HepG2 (cell line): Measurements from ENCODE around the gene RBBP8NL. TPM values are rescaled to one million over a fixed set of nuclear protein-coding genes. Genes with fewer than 3 reads are reported as not detected.

Experiments
- CCAR2 ChIP-seq: fragments of 200-400 bp; formaldehyde crosslinking; optimal IDR thresholded peaks from 2 replicates; pipeline ENCODE3; 2018; ENCODE audit warnings: low read depth, mild to moderate bottlenecking, low read length, moderate library complexity
- HHEX ChIP-seq: IDR thresholded peaks from 2 replicates; pipeline ENCODE4 v1.6.1; 2016; ENCODE audit warnings: control low read depth
- KDM2A ChIP-seq: sonication (generic); formaldehyde crosslinking; IDR thresholded peaks from 2 replicates; pipeline ENCODE4 v1.4.0; 2020; ENCODE audit warnings: low read depth, missing genetic modification reagents, borderline replicate concordance
- MAX ChIP-seq: IDR thresholded peaks from 2 replicates; pipeline ENCODE4 v1.6.1; 2012; ENCODE audit warnings: inconsistent platforms
- MED1 ChIP-seq: sonication (generic); formaldehyde crosslinking; IDR thresholded peaks from 2 replicates; pipeline ENCODE4 v1.4.0; 2020; ENCODE audit warnings: missing genetic modification reagents
- PRDM4 ChIP-seq: sonication (generic); formaldehyde crosslinking; IDR thresholded peaks from 2 replicates; pipeline ENCODE4 v1.9.0; 2021; ENCODE audit warnings: missing genetic modification reagents, borderline replicate concordance
- RFXAP ChIP-seq: sonication (generic); formaldehyde crosslinking; IDR thresholded peaks from 2 replicates; pipeline ENCODE4 v1.4.0; 2020; ENCODE audit warnings: missing genetic modification reagents, borderline replicate concordance
- SRSF4 ChIP-seq: fragments of 200-400 bp; formaldehyde crosslinking; IDR thresholded peaks from one replicate; pipeline ENCODE4 v1.6.1; 2018; ENCODE audit warnings: mild to moderate bottlenecking, low read depth, low read length, moderate library complexity; ENCODE audit not compliant: poor library complexity, severe bottlenecking
- THAP7 ChIP-seq: sonication (generic); formaldehyde crosslinking; IDR thresholded peaks from 2 replicates; pipeline ENCODE4 v1.8.1; 2023; ENCODE audit warnings: mild to moderate bottlenecking, missing genetic modification reagents
- ZFP91 ChIP-seq: sonication (generic); formaldehyde crosslinking; IDR thresholded peaks from 2 replicates; pipeline ENCODE4 v1.9.0; 2022; ENCODE audit warnings: missing genetic modification reagents, mild to moderate bottlenecking, borderline replicate concordance
- ZMAT5 ChIP-seq: sonication (generic); formaldehyde crosslinking; IDR thresholded peaks from 2 replicates; pipeline ENCODE4 v1.5.0; 2020; ENCODE audit warnings: mild to moderate bottlenecking, low read depth, missing genetic modification reagents, borderline replicate concordance
- ZNF276 ChIP-seq: sonication (generic); formaldehyde crosslinking; IDR thresholded peaks from 2 replicates; pipeline ENCODE4 v1.4.0; 2020; ENCODE audit warnings: mild to moderate bottlenecking, low read depth, missing genetic modification reagents
- ZNF282 ChIP-seq: fragments of 450-650 bp; IDR thresholded peaks from 2 replicates; pipeline ENCODE4 v1.6.1; 2018; ENCODE audit not compliant: partially characterized antibody
- ZNF362 ChIP-seq: sonication (generic); formaldehyde crosslinking; IDR thresholded peaks from 2 replicates; pipeline ENCODE4 v1.4.0; 2020; ENCODE audit warnings: missing genetic modification reagents, mild to moderate bottlenecking, borderline replicate concordance
- ZNF496 ChIP-seq: sonication (generic); formaldehyde crosslinking; IDR thresholded peaks from 2 replicates; pipeline ENCODE4 v1.8.1; 2023; ENCODE audit warnings: mild to moderate bottlenecking, moderate library complexity, missing genetic modification reagents; ENCODE audit not compliant: insufficient replicate concordance
- ZNF704 ChIP-seq: sonication (generic); formaldehyde crosslinking; IDR thresholded peaks from 2 replicates; pipeline ENCODE4 v1.8.1; 2023; ENCODE audit warnings: mild to moderate bottlenecking, inconsistent platforms, moderate library complexity, missing genetic modification reagents, borderline replicate concordance
- polyA plus RNA-seq, 8 experiments: library from polyadenylated mRNA; depleted of rRNA in 3 of 8; stranded (reverse) in 7 of 8; unstranded in 1 of 8; fragments of >200 nt; fragmentation: Illumina TruSeq in 4 of 8; extraction: Trizol in 4 of 8; gene quantifications; 2 replicates each; pipeline versions ENCODE4 v1.2.1 to v1.2.3, GENCODE V29; 2011 to 2016; ENCODE audit warnings: low read depth in 4 of 8, missing spikeins in 1 of 8, mixed read lengths in 1 of 8; ENCODE audit not compliant: insufficient read depth in 1 of 8
- total RNA-seq, 5 experiments: library from RNA; depleted of rRNA; stranded (reverse); fragments of >200 nt; fragmentation: Illumina TruSeq; extraction: Trizol; gene quantifications; 2 replicates each; pipeline ENCODE4 v1.2.3, GENCODE V29; 2016; ENCODE audit warnings: low read depth in 1 of 5

Gene RBBP8NL
- total and polyA plus RNA-seq, 2 of the 13 experiments (the other 11 are each of a cell fraction or from before 2014, with no cell fraction given) = 0.69 to 0.86 TPM

GRCh38 chr20:62386383-62387218 lies 40.7 kb downstream of the RBBP8NL start, which contains the start of gene RPS21 (continued):
- peak; percentile 44; the same call in 1 of the 2 replicates for TF ChIP-seq RFXAP
- peak; percentile 91 for TF ChIP-seq ZFP91 (CRISPR knock-in tag)
- no peak for TF ChIP-seq ZNF282
- TF ChIP-seq SRSF4 = no peak
- no peak; the same call in none of the 2 replicates for TF ChIP-seq MAX
- no peak for TF ChIP-seq CCAR2
- no peak for TF ChIP-seq HHEX (CRISPR knock-in tag)
- TF ChIP-seq KDM2A = peak; percentile 97
- peak; percentile 81; the same call in 1 of the 2 replicates for TF ChIP-seq THAP7 (CRISPR knock-in tag)
- TF ChIP-seq ZMAT5 (CRISPR knock-in tag) = no peak
- TF ChIP-seq ZNF362 (CRISPR knock-in tag) = peak; percentile 57; the same call in 1 of the 2 replicates
- TF ChIP-seq ZNF276 (CRISPR knock-in tag) = peak; percentile 80
- 0 out of 2 replicates have a peak, but pooled peaks have one; percentile 78 for TF ChIP-seq PRDM4
- peak; percentile 72 for TF ChIP-seq MED1 (CRISPR knock-in tag)
- peak; percentile 87 for TF ChIP-seq ZNF704
- no peak for TF ChIP-seq ZNF496 (CRISPR knock-in tag)
